Frontal cortex (tissue), 4 donors: Measurements from ENCODE around the gene TFAP2A. TPM values are rescaled to one million over a fixed set of nuclear protein-coding genes. Genes with fewer than 3 reads are reported as not detected.

ENCODE experiments used
- DNase-seq, 2 donors: peaks; one replicate each; pipeline ENCODE4 v3.0.0; 2012; ENCODE audit warnings: low spot score in 2 of 2
- FAIRE-seq: peaks from 2 replicates; lab custom pipeline; 2012; peaks lifted over from hg19 to GRCh38; lab: Jason Lieb, UNC
- total RNA-seq: library from RNA; depleted of rRNA; stranded (reverse); fragments of >200 nt; gene quantifications from one replicate; pipeline ENCODE4 v1.2.3, GENCODE V29; 2014
- donor health status: control.
- donor health status: control.
- donor health status: control.

The TFAP2A gene
- total RNA-seq, 1 donor from 2014 or later = not detected

DNA sequence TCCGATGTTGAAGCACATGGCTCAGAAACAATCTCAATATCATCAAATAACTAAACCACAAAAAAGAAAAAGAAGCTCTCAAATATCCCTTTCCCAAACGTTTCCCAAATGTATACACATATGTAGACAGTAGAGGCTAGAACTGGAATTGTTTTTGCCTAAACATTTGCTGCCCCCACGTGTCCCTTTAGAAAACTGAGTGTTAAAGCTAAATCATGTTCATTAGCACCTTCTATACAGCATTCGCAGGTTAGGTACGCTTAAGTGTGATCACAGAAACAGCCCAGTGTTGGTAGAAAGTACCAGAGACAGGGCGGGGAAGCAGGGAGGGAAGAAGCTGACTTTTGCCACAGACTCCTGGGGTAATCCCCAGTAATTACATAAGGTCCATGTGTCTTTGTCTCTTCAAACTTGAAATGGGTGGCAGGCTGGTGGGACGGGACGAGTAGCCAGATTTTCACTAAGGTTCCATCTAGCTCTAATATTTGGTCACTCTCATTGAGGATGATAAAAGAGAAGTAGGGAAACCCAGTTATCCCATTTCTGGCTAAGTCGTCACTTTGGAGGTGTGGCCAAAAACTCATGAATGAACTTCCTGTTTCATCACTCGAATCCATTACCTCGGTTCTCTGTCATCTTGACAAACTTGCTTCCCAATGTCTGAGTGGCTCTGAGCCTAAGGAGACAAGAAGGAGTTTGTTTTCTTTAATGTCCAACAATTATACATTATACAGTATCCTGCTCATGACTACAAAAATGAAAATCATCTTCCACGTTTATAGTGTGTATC, 15.0 kb upstream of the TFAP2A start:
- FAIRE-seq (no peak), DNase-seq (peak in 1 of 2 donors; percentile 43)

- FAIRE-seq = no peak
- no peak for DNase-seq
These were observed 12.0 kb upstream of the TFAP2A start for GRCh38 chr6:10426781-10427279.

- no peak for FAIRE-seq
- peak in 1 of 2 donors; percentile 38 for DNase-seq
These were observed 11.3 kb upstream of the TFAP2A start for GRCh38 chr6:10425975-10426780.

GRCh38 chr6:10425176-10425974, 10.5 kb upstream of the TFAP2A start:
- no peak for FAIRE-seq
- DNase-seq = peak in 1 of 2 donors; percentile 24

- FAIRE-seq = no peak
- no peak for DNase-seq
These were observed 9.2 kb upstream of the TFAP2A start for GRCh38 chr6:10424040-10424439.

- no peak for DNase-seq
- FAIRE-seq = no peak
These were observed 7.8 kb upstream of the TFAP2A start for GRCh38 chr6:10422737-10423034.

- DNase-seq (no peak), FAIRE-seq (no peak)
These were observed 7.3 kb upstream of the TFAP2A start for GRCh38 chr6:10421921-10422736.

GRCh38 chr6:10421158-10421920, 6.5 kb upstream of the TFAP2A start:
- no peak for FAIRE-seq
- no peak for DNase-seq

- FAIRE-seq (no peak), DNase-seq (no peak)
These were observed 5.8 kb upstream of the TFAP2A start for GRCh38 chr6:10420546-10421157.

DNA sequence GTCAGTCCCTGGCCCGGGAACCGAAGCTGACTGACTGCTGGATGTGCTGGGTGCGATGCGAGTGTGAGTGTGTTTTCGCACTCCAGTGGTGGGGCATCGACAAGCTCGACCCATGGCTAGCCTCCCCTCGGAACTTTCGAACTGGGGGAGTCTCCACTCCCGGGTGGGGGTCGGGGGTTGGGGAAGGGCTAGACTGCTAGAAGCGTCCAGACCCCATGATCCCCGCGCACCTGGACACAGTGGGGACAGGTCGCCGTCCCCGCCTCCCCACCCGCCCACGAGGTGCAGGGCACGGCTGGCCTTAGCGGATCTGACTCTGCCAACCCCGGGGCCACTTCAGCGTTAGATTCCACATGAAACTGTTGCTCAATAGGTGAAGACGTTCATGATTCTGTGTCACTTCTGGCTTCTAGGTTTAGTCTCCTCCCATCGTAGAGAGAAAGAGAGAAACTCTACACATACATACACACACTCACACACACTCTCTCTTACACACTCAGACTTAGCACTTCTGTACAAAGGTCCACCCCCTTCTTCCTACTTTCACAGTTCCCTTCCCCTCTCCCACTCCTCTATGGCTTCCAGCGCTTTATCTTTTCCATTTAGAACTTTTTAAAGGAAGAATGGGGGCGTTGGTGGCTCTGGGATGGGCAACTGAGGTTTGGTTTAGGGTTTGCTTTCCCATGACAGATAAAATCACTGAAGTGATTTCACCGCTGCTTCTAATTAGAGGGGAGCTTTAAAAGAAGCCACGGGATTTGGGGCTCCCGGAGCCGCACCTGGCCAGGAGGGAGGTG, 5.1 kb upstream of the TFAP2A start:
- DNase-seq (no peak), FAIRE-seq (no peak)

DNA sequence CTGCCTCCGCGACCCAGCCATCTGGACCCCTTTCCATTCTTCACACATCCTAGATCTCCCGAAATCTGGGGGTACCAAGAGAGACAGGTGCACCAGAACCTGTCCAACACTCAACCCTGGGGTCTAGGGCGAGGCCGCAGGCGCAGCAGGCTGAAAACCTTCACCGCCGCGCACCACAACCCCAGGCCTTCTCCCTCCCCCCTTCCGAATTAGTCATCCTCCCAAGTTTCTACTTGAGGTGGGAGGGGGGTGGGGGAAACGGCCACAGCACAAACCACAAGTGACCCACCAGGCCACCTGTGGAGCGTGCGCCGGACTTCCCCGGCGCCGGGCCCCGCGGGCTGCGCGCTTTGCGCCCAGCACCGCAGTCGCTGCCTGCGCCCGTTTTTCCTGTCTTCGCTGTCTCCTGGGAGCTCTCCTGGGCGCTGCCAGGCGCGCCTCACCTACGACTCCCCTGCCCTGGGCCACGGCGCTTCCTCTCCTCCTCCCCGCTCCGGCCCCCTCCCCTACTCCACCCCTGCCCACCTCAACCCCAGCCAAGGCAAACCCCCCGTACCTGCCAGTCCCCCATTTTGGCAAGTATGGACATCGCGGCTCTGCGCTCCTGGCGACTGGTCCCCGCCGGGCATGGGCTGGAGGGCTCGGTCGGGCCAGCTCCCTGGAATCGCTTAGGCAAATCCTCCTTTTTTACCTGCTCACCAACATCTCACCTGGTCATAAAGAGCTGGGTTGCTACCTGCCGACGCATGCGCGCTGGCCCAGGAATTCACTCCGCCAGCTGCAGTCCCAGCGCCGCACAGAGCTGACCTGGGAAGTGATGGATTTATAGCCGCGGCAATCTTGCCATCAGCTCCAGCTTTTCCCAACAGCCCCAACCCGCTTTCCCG, 4.2 kb upstream of the TFAP2A start:
- FAIRE-seq (no peak), DNase-seq (no peak)

GRCh38 chr6:10418361-10418861, 3.5 kb upstream of the TFAP2A start:
- FAIRE-seq = no peak
- DNase-seq = no peak

DNA sequence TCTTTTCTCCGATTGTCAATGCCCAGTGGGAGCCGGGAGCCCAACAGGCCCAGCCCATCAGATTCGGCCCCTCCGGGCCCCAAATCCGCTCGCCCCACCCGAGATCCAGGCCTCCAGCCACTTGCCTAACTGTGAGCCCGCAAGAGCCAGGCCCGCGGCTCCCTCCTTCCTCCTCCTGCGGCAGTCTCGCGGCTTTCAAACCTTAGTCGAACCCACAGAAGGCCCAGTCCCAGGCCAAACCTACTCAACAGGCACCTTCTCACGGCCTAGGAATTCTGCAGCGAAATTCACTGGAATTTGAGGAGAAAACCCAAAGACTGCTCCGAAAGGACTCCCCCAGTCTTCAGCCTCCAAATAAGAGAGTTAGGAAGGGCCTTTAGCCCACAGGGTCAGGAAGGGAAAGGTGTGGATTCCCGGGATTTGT, 2.8 kb upstream of the TFAP2A start:
- FAIRE-seq = no peak
- no peak for DNase-seq

GRCh38 chr6:10416863-10417641, 2.2 kb upstream of the TFAP2A start:
- DNase-seq (no peak), FAIRE-seq (no peak)

DNA sequence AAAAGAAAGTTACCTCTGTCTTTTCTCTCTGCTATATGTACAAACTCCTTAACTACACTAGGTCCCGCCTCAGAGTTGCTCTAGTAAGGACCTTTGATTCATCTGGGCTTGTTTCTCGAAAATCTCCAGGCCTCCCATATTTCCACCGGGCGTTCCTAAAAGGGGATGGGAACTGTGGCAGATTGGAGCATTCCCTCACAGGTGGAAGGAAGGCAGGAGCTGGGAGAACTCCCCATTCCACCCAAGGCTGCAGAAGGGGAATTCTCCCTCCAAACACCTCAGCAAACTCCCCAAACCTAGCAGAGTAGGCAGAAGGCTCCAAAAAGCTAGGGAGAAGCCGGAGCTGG, 1.6 kb upstream of the TFAP2A start:
- DNase-seq = no peak
- FAIRE-seq = no peak
